K562 (cell line): ENCODE data around the gene ABHD16A. TPM values are rescaled to one million over a fixed set of nuclear protein-coding genes. Genes with fewer than 3 reads are reported as not detected.

Experiments
- CBX2 ChIP-seq: fragments of 200-600 bp; sonication (generic); IDR thresholded peaks from one replicate; pipeline ENCODE4 v1.6.1; 2012; ENCODE audit warnings: mild to moderate bottlenecking, low read length, inconsistent platforms; ENCODE audit not compliant: insufficient read depth, poor library complexity, severe bottlenecking
- CHD1 ChIP-seq: fragments of 200-600 bp; sonication (generic); IDR thresholded peaks from one replicate; pipeline ENCODE4 v1.6.1; 2012; ENCODE audit warnings: mild to moderate bottlenecking, moderate library complexity, low read length, inconsistent platforms
- CHD2 ChIP-seq: IDR thresholded peaks from 2 replicates; pipeline ENCODE4 v1.6.1; 2011; ENCODE audit warnings: low read depth, low read length
- CSDE1 ChIP-seq, 2 experiments: fragments of 450-650 bp; IDR thresholded peaks; 2 replicates each; pipeline ENCODE4 v1.6.1; 2016; ENCODE audit warnings: mild to moderate bottlenecking in 1 of 2
- ERF ChIP-seq: fragments of 450-650 bp; formaldehyde crosslinking; IDR thresholded peaks from 2 replicates; pipeline ENCODE4 v1.4.0; 2020; ENCODE audit warnings: mild to moderate bottlenecking, mixed read lengths
- FOXK2 ChIP-seq, 2 experiments: fragments of 450-650 bp; IDR thresholded peaks in 1 of 2; conservative IDR thresholded peaks in 1 of 2; 2 replicates each; pipeline ENCODE4 v1.6.1; 2016; ENCODE audit warnings: low read depth in 2 of 2, mild to moderate bottlenecking in 1 of 2
- FOXM1 ChIP-seq, 2 experiments: fragments of 450-650 bp in 1 of 2; sonication (generic) in 1 of 2; formaldehyde crosslinking in 1 of 2; IDR thresholded peaks; 2 replicates each; pipeline versions ENCODE4 v1.6.1 to v1.9.0; 2017 to 2022; ENCODE audit warnings: low read depth in 2 of 2, mild to moderate bottlenecking in 2 of 2, missing genetic modification reagents in 1 of 2, moderate library complexity in 1 of 2
- HMGN3 ChIP-seq: IDR thresholded peaks from 2 replicates; pipeline ENCODE4 v1.6.1; 2011; ENCODE audit warnings: borderline replicate concordance, low read depth, mild to moderate bottlenecking, mixed read lengths, low read length; ENCODE audit not compliant: insufficient read length; ENCODE audit errors: extremely low read depth
- MCM3 ChIP-seq: fragments of 450-650 bp; IDR thresholded peaks from 2 replicates; pipeline ENCODE4 v1.6.1; 2016
- MEF2A ChIP-seq: IDR thresholded peaks from 2 replicates; pipeline ENCODE4 v1.6.1; 2011; ENCODE audit warnings: low read depth, mild to moderate bottlenecking, low read length, moderate library complexity; ENCODE audit not compliant: control insufficient read depth
- NFXL1 ChIP-seq: fragments of 450-650 bp; formaldehyde crosslinking; IDR thresholded peaks from 2 replicates; pipeline ENCODE4 v1.4.0; 2021; ENCODE audit warnings: mild to moderate bottlenecking
- PRMT5 ChIP-seq: sonication (generic); formaldehyde crosslinking; IDR thresholded peaks from 2 replicates; pipeline ENCODE4 v1.5.0; 2020; ENCODE audit warnings: missing genetic modification reagents
- PRPF4 ChIP-seq: fragments of 200-400 bp; formaldehyde crosslinking; IDR thresholded peaks from one replicate; pipeline ENCODE4 v1.6.1; 2017; ENCODE audit warnings: low read length, low read depth, mild to moderate bottlenecking; ENCODE audit not compliant: insufficient read depth, poor library complexity, severe bottlenecking
- SAFB ChIP-seq: fragments of 200-400 bp; formaldehyde crosslinking; IDR thresholded peaks from 2 replicates; pipeline ENCODE4 v1.6.1; 2017; ENCODE audit warnings: low read depth, low read length, borderline replicate concordance
- TCFL5 ChIP-seq: fragments of 250-450 bp; sonication (Bioruptor Pico); conservative IDR thresholded peaks from 2 replicates; pipeline ENCODE4 v1.6.1; 2021; ENCODE audit warnings: mild to moderate bottlenecking, moderate library complexity, matching md5 sums
- TEAD2 ChIP-seq: fragments of 450-650 bp; IDR thresholded peaks from 2 replicates; pipeline ENCODE4 v1.6.1; 2016; ENCODE audit warnings: missing genetic modification characterization, control low read depth, missing compliant biosample characterization
- THRAP3 ChIP-seq: fragments of 450-650 bp; IDR thresholded peaks from 2 replicates; pipeline ENCODE4 v1.6.1; 2016; ENCODE audit warnings: mild to moderate bottlenecking, inconsistent platforms, borderline replicate concordance
- ZNF23 ChIP-seq: fragments of 250-450 bp; sonication (Bioruptor Pico); IDR thresholded peaks from 2 replicates; pipeline ENCODE4 v1.4.0; 2020; ENCODE audit warnings: mild to moderate bottlenecking
- ZNF551 ChIP-seq: fragments of 250-450 bp; sonication (Bioruptor Pico); IDR thresholded peaks from 2 replicates; pipeline ENCODE4 v1.5.0; 2021; ENCODE audit warnings: mild to moderate bottlenecking, moderate library complexity
- polyA plus RNA-seq, 8 experiments: library from polyadenylated mRNA; depleted of rRNA in 4 of 8; stranded (reverse) in 5 of 8; unstranded in 3 of 8; fragments of >200 nt; fragmentation: Nextera tagmentation in 2 of 8; fragmentation: Illumina TruSeq in 1 of 8; extraction: Ambion mirVana in 2 of 8; extraction: Trizol in 1 of 8; gene quantifications; 2 replicates each; pipeline versions ENCODE4 v1.2.1 to v1.2.3, GENCODE V29; 2011 to 2014; ENCODE audit warnings: inconsistent platforms in 1 of 8, missing spikeins in 1 of 8
- total RNA-seq, 7 experiments: library from RNA; depleted of rRNA in 6 of 7; stranded (reverse); fragments of >200 nt in 6 of 7; fragmentation: Illumina TruSeq in 2 of 7; extraction: Trizol in 2 of 7; gene quantifications; 2 replicates each; pipeline versions ENCODE4 v1.2.1 to v1.2.3, GENCODE V29; 2011 to 2021; ENCODE audit warnings: low replicate concordance in 1 of 7
- TF ChIP-seq, protein P1 (sequence below): fragments of 450-650 bp; formaldehyde crosslinking; IDR thresholded peaks from 2 replicates; pipeline ENCODE4 v1.4.0; 2020; ENCODE audit warnings: mild to moderate bottlenecking, moderate library complexity
- TF ChIP-seq, protein P2 (sequence below): fragments of 450-650 bp; formaldehyde crosslinking; conservative IDR thresholded peaks from 2 replicates; pipeline ENCODE4 v1.4.0; 2022; ENCODE audit warnings: mild to moderate bottlenecking, missing genetic modification characterization
- TF ChIP-seq, protein P3 (sequence below): fragments of 250-450 bp; sonication (Bioruptor Pico); IDR thresholded peaks from 2 replicates; pipeline ENCODE4 v1.8.0; 2021; ENCODE audit warnings: moderate library complexity, mild to moderate bottlenecking, inconsistent platforms
- TF ChIP-seq, protein P4 (sequence below): IDR thresholded peaks from 3 replicates; pipeline ENCODE4 v1.6.1; 2011; ENCODE audit warnings: borderline replicate concordance, mild to moderate bottlenecking; ENCODE audit not compliant: insufficient read length, insufficient read depth
- TF ChIP-seq, protein P5 (sequence below), 2 experiments: fragments of 450-650 bp; IDR thresholded peaks; 2 replicates each; pipeline ENCODE4 v1.6.1; 2016

Gene ABHD16A
- total and polyA plus RNA-seq, 9 of the 15 experiments (the other 6 are each of a cell fraction or from before 2014, with no cell fraction given): 25.8 to 120 (median 81.6) TPM

DNA sequence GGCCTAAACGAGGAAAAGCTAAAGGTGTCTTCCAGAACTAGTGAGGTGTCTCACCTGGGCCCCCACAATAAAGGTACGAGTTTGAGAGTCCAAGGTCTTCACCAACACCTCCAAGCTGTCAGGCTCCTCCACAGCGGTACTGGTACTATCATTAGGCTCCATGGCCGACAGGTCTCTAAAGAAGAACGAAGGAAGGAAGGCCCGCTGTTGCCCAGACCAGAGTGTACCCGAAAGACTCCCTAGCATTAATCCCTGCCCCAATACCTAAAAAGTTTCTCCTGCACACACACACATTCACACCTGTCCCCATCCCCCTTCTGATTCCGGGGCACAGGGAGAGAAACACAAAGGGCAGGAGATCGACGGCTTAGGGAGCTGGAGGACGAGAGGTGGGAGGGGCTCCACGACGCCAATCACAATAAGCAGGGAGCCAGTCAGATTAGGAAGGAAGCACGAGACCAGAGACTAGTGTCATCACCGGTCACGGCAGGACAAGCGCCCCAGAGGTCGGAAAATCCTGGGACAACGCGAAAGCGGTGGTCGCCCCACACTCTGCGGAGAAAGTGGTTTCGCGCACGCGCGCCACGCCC lies 51.4 kb downstream of the ABHD16A start (continued):
- TF ChIP-seq, protein P1, sequence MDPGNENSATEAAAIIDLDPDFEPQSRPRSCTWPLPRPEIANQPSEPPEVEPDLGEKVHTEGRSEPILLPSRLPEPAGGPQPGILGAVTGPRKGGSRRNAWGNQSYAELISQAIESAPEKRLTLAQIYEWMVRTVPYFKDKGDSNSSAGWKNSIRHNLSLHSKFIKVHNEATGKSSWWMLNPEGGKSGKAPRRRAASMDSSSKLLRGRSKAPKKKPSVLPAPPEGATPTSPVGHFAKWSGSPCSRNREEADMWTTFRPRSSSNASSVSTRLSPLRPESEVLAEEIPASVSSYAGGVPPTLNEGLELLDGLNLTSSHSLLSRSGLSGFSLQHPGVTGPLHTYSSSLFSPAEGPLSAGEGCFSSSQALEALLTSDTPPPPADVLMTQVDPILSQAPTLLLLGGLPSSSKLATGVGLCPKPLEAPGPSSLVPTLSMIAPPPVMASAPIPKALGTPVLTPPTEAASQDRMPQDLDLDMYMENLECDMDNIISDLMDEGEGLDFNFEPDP (CRISPR knock-in tag): no peak; the same call in 1 of the 2 replicates
- TF ChIP-seq FOXK2 (conservative IDR thresholded peaks at IDR 0.05 in 1 of 2, IDR thresholded peaks at IDR 0.05 in 1 of 2; ENCODE audit: low read depth in 2 of 2) (peak; percentile 84 to 85), CSDE1 (IDR thresholded peaks at IDR 0.05) (no peak), TCFL5 (CRISPR knock-in tag) (no peak), CHD1 (peak; percentile 96), ZNF23 (CRISPR knock-in tag) (no peak), MEF2A (no peak), MCM3 (no peak), SAFB (no peak), PRMT5 (no peak), ERF (CRISPR knock-in tag) (no peak), HMGN3 (no peak), CHD2 (no peak; the same call in 1 of the 2 replicates), FOXM1 (IDR thresholded peaks at IDR 0.05; ENCODE audit: low read depth) (no peak), FOXM1 (CRISPR knock-in tag; IDR thresholded peaks at IDR 0.05; ENCODE audit: low read depth) (no peak), TEAD2 (tag) (no peak), PRPF4 (no peak), CBX2 (no peak), NFXL1 (CRISPR knock-in tag) (no peak), ZNF551 (CRISPR knock-in tag) (no peak), THRAP3 (no peak)
- TF ChIP-seq, protein P2, sequence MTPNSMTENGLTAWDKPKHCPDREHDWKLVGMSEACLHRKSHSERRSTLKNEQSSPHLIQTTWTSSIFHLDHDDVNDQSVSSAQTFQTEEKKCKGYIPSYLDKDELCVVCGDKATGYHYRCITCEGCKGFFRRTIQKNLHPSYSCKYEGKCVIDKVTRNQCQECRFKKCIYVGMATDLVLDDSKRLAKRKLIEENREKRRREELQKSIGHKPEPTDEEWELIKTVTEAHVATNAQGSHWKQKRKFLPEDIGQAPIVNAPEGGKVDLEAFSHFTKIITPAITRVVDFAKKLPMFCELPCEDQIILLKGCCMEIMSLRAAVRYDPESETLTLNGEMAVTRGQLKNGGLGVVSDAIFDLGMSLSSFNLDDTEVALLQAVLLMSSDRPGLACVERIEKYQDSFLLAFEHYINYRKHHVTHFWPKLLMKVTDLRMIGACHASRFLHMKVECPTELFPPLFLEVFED: peak; percentile 56; the same call in 1 of the 2 replicates
- TF ChIP-seq, protein P3, sequence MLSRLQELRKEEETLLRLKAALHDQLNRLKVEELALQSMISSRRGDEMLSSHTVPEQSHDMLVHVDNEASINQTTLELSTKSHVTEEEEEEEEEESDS (CRISPR knock-in tag): no peak
- TF ChIP-seq, protein P4, sequence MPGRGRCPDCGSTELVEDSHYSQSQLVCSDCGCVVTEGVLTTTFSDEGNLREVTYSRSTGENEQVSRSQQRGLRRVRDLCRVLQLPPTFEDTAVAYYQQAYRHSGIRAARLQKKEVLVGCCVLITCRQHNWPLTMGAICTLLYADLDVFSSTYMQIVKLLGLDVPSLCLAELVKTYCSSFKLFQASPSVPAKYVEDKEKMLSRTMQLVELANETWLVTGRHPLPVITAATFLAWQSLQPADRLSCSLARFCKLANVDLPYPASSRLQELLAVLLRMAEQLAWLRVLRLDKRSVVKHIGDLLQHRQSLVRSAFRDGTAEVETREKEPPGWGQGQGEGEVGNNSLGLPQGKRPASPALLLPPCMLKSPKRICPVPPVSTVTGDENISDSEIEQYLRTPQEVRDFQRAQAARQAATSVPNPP: no peak
- TF ChIP-seq, protein P5, sequence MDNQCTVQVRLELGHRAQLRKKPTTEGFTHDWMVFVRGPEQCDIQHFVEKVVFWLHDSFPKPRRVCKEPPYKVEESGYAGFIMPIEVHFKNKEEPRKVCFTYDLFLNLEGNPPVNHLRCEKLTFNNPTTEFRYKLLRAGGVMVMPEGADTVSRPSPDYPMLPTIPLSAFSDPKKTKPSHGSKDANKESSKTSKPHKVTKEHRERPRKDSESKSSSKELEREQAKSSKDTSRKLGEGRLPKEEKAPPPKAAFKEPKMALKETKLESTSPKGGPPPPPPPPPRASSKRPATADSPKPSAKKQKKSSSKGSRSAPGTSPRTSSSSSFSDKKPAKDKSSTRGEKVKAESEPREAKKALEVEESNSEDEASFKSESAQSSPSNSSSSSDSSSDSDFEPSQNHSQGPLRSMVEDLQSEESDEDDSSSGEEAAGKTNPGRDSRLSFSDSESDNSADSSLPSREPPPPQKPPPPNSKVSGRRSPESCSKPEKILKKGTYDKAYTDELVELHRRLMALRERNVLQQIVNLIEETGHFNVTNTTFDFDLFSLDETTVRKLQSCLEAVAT (IDR thresholded peaks at IDR 0.05): peak in 1 of 2 experiments; percentile 18; a peak in 1 of 4 replicates
